Gastrocnemius medialis (tissue), 4 donors: Measurements from ENCODE around the gene WFDC12. TPM values are rescaled to one million over a fixed set of nuclear protein-coding genes. Genes with fewer than 3 reads are reported as not detected.

Experiments used
- ATAC-seq, 2 donors: fragments of 150-250 bp; one replicate each; pipeline ENCODE4 v1.9.1; 2016
- DNase-seq, 2 donors: peaks; one replicate each; pipeline ENCODE4 v3.0.0-alpha.2; 2019
- H3K27ac ChIP-seq, 4 donors: fragments of 200-600 bp; sonication (generic); 1 replicate in 1 of 4; 2 replicates in 3 of 4; pipeline ENCODE4 v1.5.1; 2016 to 2018; ENCODE audit warnings: mild to moderate bottlenecking in 2 of 4, moderate library complexity in 1 of 4
- H3K27me3 ChIP-seq, 3 donors: fragments of 200-600 bp; sonication (generic) in 2 of 3; 1 replicate in 1 of 3; 2 replicates in 2 of 3; pipeline versions ENCODE4 v1.5.1 to v1.6.0; 2016 to 2019; ENCODE audit warnings: mild to moderate bottlenecking in 1 of 3, moderate library complexity in 1 of 3
- H3K36me3 ChIP-seq, 2 donors: fragments of 200-600 bp; sonication (generic) in 1 of 2; one replicate each; pipeline ENCODE4 v1.5.1; 2017 to 2018
- H3K4me1 ChIP-seq, 2 donors: fragments of 200-600 bp; sonication (generic) in 1 of 2; one replicate each; pipeline ENCODE4 v1.5.1; 2016 to 2017; ENCODE audit warnings: mild to moderate bottlenecking in 2 of 2
- H3K4me3 ChIP-seq, 4 donors: fragments of 200-600 bp; sonication (generic) in 3 of 4; 1 replicate in 1 of 4; 2 replicates in 3 of 4; pipeline ENCODE4 v1.5.1; 2016 to 2019; ENCODE audit warnings: mild to moderate bottlenecking in 2 of 4
- H3K9me3 ChIP-seq, 3 donors: fragments of 200-600 bp; sonication (generic) in 2 of 3; 1 replicate in 1 of 3; 2 replicates in 2 of 3; pipeline ENCODE4 v1.5.1; 2016 to 2019
- POLR2A ChIP-seq, 2 donors: fragments of 450-650 bp; IDR thresholded peaks; one replicate each; pipeline ENCODE4 v1.6.1; 2017; ENCODE audit warnings: antibody characterized with exemption in 2 of 2, mild to moderate bottlenecking in 2 of 2, moderate library complexity in 2 of 2
- in situ Hi-C, 4 donors: fragments of 200-750 bp; cut with MboI; loops; one replicate each; pipeline versions ENCODE4 v1.15.0 to v1.8.0; 2017; ENCODE audit warnings: low sequenced_read_pairs in 4 of 4
- intact Hi-C: fragments of 100-400 bp; cut with DNase I; formaldehyde crosslinking; loops from one replicate; pipeline ENCODE4 v1.15.1; 2023; ENCODE audit warnings: low total_unique reads
- total RNA-seq, 4 donors: library from RNA; depleted of rRNA; stranded (reverse); fragments of >200 nt; gene quantifications; one replicate each; pipeline versions ENCODE4 v1.1.0 to v1.2.3, GENCODE V29; 2016
- TF ChIP-seq, protein P1 (sequence below), 5 experiments: fragments of 450-650 bp in 3 of 5; fragments of 200-600 bp in 2 of 5; sonication (generic) in 2 of 5; IDR thresholded peaks in 4 of 5; conservative IDR thresholded peaks in 1 of 5; 1 replicate in 4 of 5; 2 replicates in 1 of 5; pipeline ENCODE4 v1.5.1; 2016 to 2019; ENCODE audit warnings: antibody characterized with exemption in 5 of 5, mild to moderate bottlenecking in 3 of 5, moderate library complexity in 3 of 5

Gene WFDC12
- total RNA-seq, 4 donors from 2014 or later, result not detected

DNA sequence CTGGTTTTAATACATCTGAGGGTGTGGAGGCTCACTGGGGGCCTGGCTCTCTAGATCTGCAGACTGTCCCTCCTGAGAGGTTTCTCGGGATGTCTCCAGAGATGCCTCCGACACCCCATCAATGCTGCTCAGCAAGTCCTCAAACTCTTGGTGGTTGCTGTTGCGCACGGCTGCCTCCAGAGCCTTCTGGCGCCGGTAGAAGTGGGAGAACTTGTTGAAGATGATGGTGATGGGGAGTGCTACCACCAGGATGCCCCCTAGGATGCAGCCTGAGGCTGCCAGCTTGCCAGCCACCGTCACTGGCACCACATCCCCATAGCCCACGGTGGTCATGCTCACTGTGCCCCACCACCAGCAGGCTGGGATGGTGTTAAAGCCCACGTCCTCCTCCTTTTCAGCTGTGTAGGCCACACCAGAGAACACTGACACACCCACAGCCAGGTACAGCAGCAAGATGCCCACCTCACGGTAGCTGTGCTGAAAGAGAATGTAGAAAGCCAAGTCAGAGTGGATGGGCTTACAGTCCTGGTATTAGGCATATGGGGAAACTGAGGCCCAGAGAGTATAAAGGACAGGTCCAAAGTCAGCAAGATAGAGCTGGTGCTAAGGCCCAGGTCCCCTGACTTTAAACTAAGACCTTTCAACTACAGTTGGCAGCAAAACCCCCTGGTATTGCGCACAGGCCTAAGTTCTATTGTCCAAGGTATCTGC, 29.2 kb downstream of the WFDC12 start:
- H3K4me3 ChIP-seq, result no peak overlapping the region
- ATAC-seq, result no peak
- intact Hi-C loops (loop anchor here (1.0 to 10.0 kb wide), 2 partner anchors 51 to 80 kb away; no protein-coding TSS in a partner anchor), in situ Hi-C loops (loop anchor here in 2 of 4 donors (10.0 kb wide), 1 partner anchor 50 kb away; no protein-coding TSS in a partner anchor)
- H3K27me3 ChIP-seq, result peaks cover 34 to 39% (median 37%) of the 10 kb centered on the region in 3 donors
- DNase-seq, result no peak
- TF ChIP-seq, protein P1, sequence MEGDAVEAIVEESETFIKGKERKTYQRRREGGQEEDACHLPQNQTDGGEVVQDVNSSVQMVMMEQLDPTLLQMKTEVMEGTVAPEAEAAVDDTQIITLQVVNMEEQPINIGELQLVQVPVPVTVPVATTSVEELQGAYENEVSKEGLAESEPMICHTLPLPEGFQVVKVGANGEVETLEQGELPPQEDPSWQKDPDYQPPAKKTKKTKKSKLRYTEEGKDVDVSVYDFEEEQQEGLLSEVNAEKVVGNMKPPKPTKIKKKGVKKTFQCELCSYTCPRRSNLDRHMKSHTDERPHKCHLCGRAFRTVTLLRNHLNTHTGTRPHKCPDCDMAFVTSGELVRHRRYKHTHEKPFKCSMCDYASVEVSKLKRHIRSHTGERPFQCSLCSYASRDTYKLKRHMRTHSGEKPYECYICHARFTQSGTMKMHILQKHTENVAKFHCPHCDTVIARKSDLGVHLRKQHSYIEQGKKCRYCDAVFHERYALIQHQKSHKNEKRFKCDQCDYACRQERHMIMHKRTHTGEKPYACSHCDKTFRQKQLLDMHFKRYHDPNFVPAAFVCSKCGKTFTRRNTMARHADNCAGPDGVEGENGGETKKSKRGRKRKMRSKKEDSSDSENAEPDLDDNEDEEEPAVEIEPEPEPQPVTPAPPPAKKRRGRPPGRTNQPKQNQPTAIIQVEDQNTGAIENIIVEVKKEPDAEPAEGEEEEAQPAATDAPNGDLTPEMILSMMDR (IDR thresholded peaks at IDR 0.05 in 4 of 5, conservative IDR thresholded peaks at IDR 0.05 in 1 of 5), result no peak
- no peak for TF ChIP-seq POLR2A (IDR thresholded peaks at IDR 0.05)
- no peaks in the 10 kb centered on the region for H3K9me3 ChIP-seq
- no peak overlapping the region for H3K27ac ChIP-seq
- H3K36me3 ChIP-seq, result no peaks in the 10 kb centered on the region
- no peaks in the 10 kb centered on the region for H3K4me1 ChIP-seq

GRCh38 chr20:45094201-45094600, 30.1 kb downstream of the WFDC12 start:
- TF ChIP-seq, protein P1 (IDR thresholded peaks at IDR 0.05 in 4 of 5, conservative IDR thresholded peaks at IDR 0.05 in 1 of 5), result no peak
- no peak for TF ChIP-seq POLR2A (IDR thresholded peaks at IDR 0.05)
- no peaks in the 10 kb centered on the region for H3K4me1 ChIP-seq
- no peak overlapping the region for H3K4me3 ChIP-seq
- no peak for DNase-seq
- no peaks in the 10 kb centered on the region for H3K36me3 ChIP-seq
- no peak overlapping the region for H3K27ac ChIP-seq
- intact Hi-C loops (loop anchor here (10.0 kb wide), 1 partner anchor 79 kb away; no protein-coding TSS in a partner anchor), in situ Hi-C loops (loop anchor here in 2 of 4 donors (10.0 kb wide), 1 partner anchor 49 kb away; no protein-coding TSS in a partner anchor)
- ATAC-seq, result no peak
- no peaks in the 10 kb centered on the region for H3K9me3 ChIP-seq
- H3K27me3 ChIP-seq, result peaks cover 26 to 31% (median 29%) of the 10 kb centered on the region in 3 donors

GRCh38 chr20:45092898-45093297, 31.4 kb downstream of the WFDC12 start:
- in situ Hi-C loops, result loop anchor here in 2 of 4 donors (10.0 kb wide), 1 partner anchor 48 kb away; no protein-coding TSS in a partner anchor

DNA sequence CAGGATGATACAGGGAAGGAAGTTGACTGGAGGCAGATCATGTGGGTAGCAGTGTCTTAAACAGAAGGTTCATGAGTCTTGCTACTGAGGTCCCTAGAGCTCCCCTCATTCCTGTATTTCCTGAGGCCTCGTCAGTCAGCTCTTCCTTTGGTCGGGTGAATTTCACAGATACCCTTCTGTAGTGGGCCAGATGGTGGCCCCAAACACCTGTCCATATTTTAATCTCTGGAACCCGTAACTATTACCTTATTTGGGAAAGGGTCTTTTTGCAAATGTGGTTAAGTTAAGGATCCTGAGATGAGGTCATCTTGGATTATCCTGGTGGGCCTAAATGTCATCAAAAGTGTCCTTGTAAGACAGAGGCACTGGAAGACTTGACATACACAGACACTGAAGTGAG, 32.9 kb downstream of the WFDC12 start:
- TF ChIP-seq POLR2A (IDR thresholded peaks at IDR 0.05), result no peak
- TF ChIP-seq, protein P1 (IDR thresholded peaks at IDR 0.05 in 4 of 5, conservative IDR thresholded peaks at IDR 0.05 in 1 of 5), result no peak
- no peak for ATAC-seq
- in situ Hi-C loops (loop anchor here in 2 of 4 donors (10.0 kb wide), 1 partner anchor 47 kb away; no protein-coding TSS in a partner anchor), intact Hi-C loops (loop anchor here (10.0 kb wide), 1 partner anchor 77 kb away; no protein-coding TSS in a partner anchor)
- no peaks in the 10 kb centered on the region for H3K4me1 ChIP-seq
- no peak for DNase-seq
- no peaks in the 10 kb centered on the region for H3K9me3 ChIP-seq
- no peak overlapping the region for H3K27ac ChIP-seq
- peaks cover 2 to 5% (median 5%) of the 10 kb centered on the region in 3 donors for H3K27me3 ChIP-seq
- no peak overlapping the region for H3K4me3 ChIP-seq
- H3K36me3 ChIP-seq, result no peaks in the 10 kb centered on the region

More at GRCh38 chr20:45092898-45093297, 31.4 kb downstream of the WFDC12 start:
- intact Hi-C loops, result loop anchor here (10.0 kb wide), 1 partner anchor 78 kb away; no protein-coding TSS in a partner anchor
- Histone ChIP-seq H3K27ac (no peak overlapping the region), H3K4me1 (no peaks in the 10 kb centered on the region), H3K9me3 (no peaks in the 10 kb centered on the region), H3K27me3 (peaks cover 17 to 19% (median 19%) of the 10 kb centered on the region in 3 donors), H3K36me3 (no peaks in the 10 kb centered on the region), H3K4me3 (no peak overlapping the region)
- TF ChIP-seq POLR2A (IDR thresholded peaks at IDR 0.05), result no peak
- TF ChIP-seq, protein P1 (IDR thresholded peaks at IDR 0.05 in 4 of 5, conservative IDR thresholded peaks at IDR 0.05 in 1 of 5), result no peak
- no peak for DNase-seq
- no peak for ATAC-seq
